Common myeloid progenitor, CD34-positive (primary cell): ENCODE measurements around the gene KIF3C.

ENCODE experiments used
- CTCF ChIA-PET: fragments of 350-600 bp; sonication (Branson Sonifier 250); formaldehyde crosslinking; loops from one replicate; lab custom pipeline; 2021; ENCODE audit warnings: antibody characterized with exemption; lab: Charles Lee
- POLR2A ChIA-PET: fragments of 350-600 bp; sonication (Branson Sonifier 250); formaldehyde crosslinking; loops from one replicate; lab custom pipeline; 2021; ENCODE audit warnings: antibody characterized with exemption; lab: Charles Lee
- DNase-seq, 3 donors: peaks; one replicate each; pipeline versions ENCODE4 v3.0.0 to v3.0.0-alpha.2; 2013
- H3K27ac ChIP-seq, 2 experiments: 1 replicate in 1 of 2; 2 replicates in 1 of 2; pipeline ENCODE4 v1.7.0; 2013; ENCODE audit warnings: inconsistent platforms in 2 of 2, low read length in 2 of 2, mild to moderate bottlenecking in 2 of 2, low read depth in 1 of 2, moderate library complexity in 1 of 2; ENCODE audit not compliant: severe bottlenecking in 2 of 2, insufficient read depth in 1 of 2, poor library complexity in 1 of 2
- H3K27me3 ChIP-seq, 5 experiments: replicated peaks in 2 of 5; 1 replicate in 3 of 5; 2 replicates in 2 of 5; pipeline versions ENCODE4 v1.6.1 to v1.7.0; 2013; ENCODE audit warnings: low read length in 4 of 5, mild to moderate bottlenecking in 2 of 5, moderate library complexity in 2 of 5, inconsistent platforms in 1 of 5; ENCODE audit not compliant: insufficient read depth in 5 of 5, control insufficient read depth in 4 of 5
- H3K36me3 ChIP-seq, 4 experiments: 1 replicate in 2 of 4; 2 replicates in 2 of 4; pipeline versions ENCODE4 v1.6.1 to v1.7.0; 2013; ENCODE audit warnings: low read length in 3 of 4, control low read depth in 1 of 4, mild to moderate bottlenecking in 1 of 4; ENCODE audit not compliant: control insufficient read depth in 4 of 4, insufficient read depth in 4 of 4
- H3K4me1 ChIP-seq, 4 experiments: 1 replicate in 3 of 4; 2 replicates in 1 of 4; pipeline versions ENCODE4 v1.6.1 to v1.7.1; 2013; ENCODE audit warnings: low read length in 3 of 4, mild to moderate bottlenecking in 3 of 4, control low read depth in 1 of 4, inconsistent platforms in 1 of 4, moderate library complexity in 1 of 4; ENCODE audit not compliant: control insufficient read depth in 4 of 4, insufficient read depth in 4 of 4; ENCODE audit errors: control extremely low read depth in 1 of 4
- H3K4me3 ChIP-seq, 7 experiments: 1 replicate in 4 of 7; 2 replicates in 3 of 7; pipeline versions ENCODE4 v1.5.1 to v1.7.0; 2013; ENCODE audit warnings: mild to moderate bottlenecking in 7 of 7, low read length in 6 of 7, moderate library complexity in 6 of 7, inconsistent platforms in 2 of 7, low read depth in 2 of 7, control low read depth in 1 of 7; ENCODE audit not compliant: insufficient read depth in 4 of 7, control insufficient read depth in 1 of 7; ENCODE audit errors: extremely low read depth in 1 of 7
- H3K9me3 ChIP-seq, 5 experiments: 1 replicate in 4 of 5; 2 replicates in 1 of 5; pipeline versions ENCODE4 v1.6.1 to v1.7.1; 2013; ENCODE audit warnings: low read length in 4 of 5, mild to moderate bottlenecking in 2 of 5, inconsistent platforms in 1 of 5, low read depth in 1 of 5, moderate library complexity in 1 of 5; ENCODE audit not compliant: control insufficient read depth in 4 of 5, insufficient read depth in 2 of 5; ENCODE audit errors: control extremely low read depth in 1 of 5
- WGBS: methylation state at CpG from one replicate; pipeline ENCODE4 v1.1.5; 2013; ENCODE audit not compliant: insufficient coverage; 5-methylcytosine and 5-hydroxymethylcytosine counted together

KIF3C gene

GRCh38 chr2:25877431-25878360 lies 104.6 kb downstream of the KIF3C start:
- peak overlapping the region; percentile 89 to 100 (median 95) for H3K4me3 ChIP-seq
- WGBS = 0% methylated on average over 45 of the region's 64 CpGs
- POLR2A ChIA-PET = interaction anchor here (1.0 to 1.5 kb wide), 2 partner anchors 59 to 83 kb away, joined by 3 read pairs; no protein-coding TSS in a partner anchor
- H3K4me1 ChIP-seq = peaks cover 9 to 23% (median 17%) of the 10 kb centered on the region in 4 experiments
- H3K9me3 ChIP-seq = no peaks in the 10 kb centered on the region
- H3K36me3 ChIP-seq = peaks cover 0 to 9% (median 1%) of the 10 kb centered on the region in 4 experiments
- no peaks in the 10 kb centered on the region for H3K27me3 ChIP-seq
- CTCF ChIA-PET = interaction anchor here (3.2 kb wide), 1 partner anchor 24 kb away, joined by 21 read pairs; no protein-coding TSS in a partner anchor
- peak; percentile 66 to 81 (median 72) for DNase-seq
- peak overlapping the region; percentile 83 to 93 for H3K27ac ChIP-seq
